Suprapubic skin (tissue), 4 donors: ENCODE measurements around the gene ADAMTS13. TPM values are rescaled to one million over a fixed set of nuclear protein-coding genes. Genes with fewer than 3 reads are reported as not detected.

Experiments used
- DNase-seq, 2 donors: peaks; one replicate each; pipeline ENCODE4 v3.0.0-alpha.2; 2019; ENCODE audit warnings: low spot score in 2 of 2
- H3K27ac ChIP-seq: fragments of 200-600 bp; sonication (generic); one replicate; pipeline ENCODE4 v1.5.1; 2019
- H3K27me3 ChIP-seq: fragments of 200-600 bp; sonication (generic); one replicate; pipeline ENCODE4 v1.5.1; 2019
- H3K36me3 ChIP-seq: fragments of 200-600 bp; sonication (generic); one replicate; pipeline ENCODE4 v1.5.1; 2019
- H3K4me1 ChIP-seq: fragments of 200-600 bp; sonication (generic); one replicate; pipeline ENCODE4 v1.5.1; 2019
- H3K4me3 ChIP-seq: fragments of 200-600 bp; sonication (generic); one replicate; pipeline ENCODE4 v1.5.1; 2019; ENCODE audit warnings: mild to moderate bottlenecking
- H3K9me3 ChIP-seq: fragments of 200-600 bp; sonication (generic); one replicate; pipeline ENCODE4 v1.5.1; 2019
- CTCF ChIP-seq, 2 donors: fragments of 200-600 bp in 1 of 2; fragments of 450-650 bp in 1 of 2; sonication (generic) in 1 of 2; IDR thresholded peaks; one replicate each; pipeline ENCODE4 v1.5.1; 2016 to 2019; ENCODE audit warnings: antibody characterized with exemption in 2 of 2, mild to moderate bottlenecking in 1 of 2, moderate library complexity in 1 of 2
- EP300 ChIP-seq: sonication (generic); formaldehyde crosslinking; IDR thresholded peaks from one replicate; pipeline ENCODE4 v1.6.1; 2017; ENCODE audit warnings: antibody characterized with exemption
- POLR2A ChIP-seq, 2 donors: fragments of 450-650 bp; IDR thresholded peaks; one replicate each; pipeline ENCODE4 v1.6.1; 2017; ENCODE audit warnings: antibody characterized with exemption in 2 of 2, mild to moderate bottlenecking in 2 of 2, moderate library complexity in 2 of 2
- POLR2AphosphoS5 ChIP-seq, 3 donors: sonication (generic); formaldehyde crosslinking; IDR thresholded peaks; one replicate each; pipeline ENCODE4 v1.6.1; 2017; ENCODE audit warnings: antibody characterized with exemption in 3 of 3
- WGBS: methylation state at CpG from one replicate; pipeline ENCODE4 v1.1.5; 2018; 5-methylcytosine and 5-hydroxymethylcytosine counted together
- total RNA-seq, 4 donors: library from RNA; depleted of rRNA; stranded (reverse); fragments of >200 nt; gene quantifications; one replicate each; pipeline ENCODE4 v1.1.0, GENCODE V29; 2016

The ADAMTS13 gene
- total RNA-seq, 4 donors from 2014 or later = 1.2 to 3.3 (median 1.6) TPM

GRCh38 chr9:133485531-133486260 lies 63.5 kb downstream of the ADAMTS13 start:
- Histone ChIP-seq H3K36me3 (no peaks in the 10 kb centered on the region), H3K4me3 (no peak overlapping the region), H3K27ac (no peak overlapping the region), H3K9me3 (no peaks in the 10 kb centered on the region), H3K4me1 (no peaks in the 10 kb centered on the region), H3K27me3 (peaks cover 17% of the 10 kb centered on the region)
- no peak for TF ChIP-seq POLR2AphosphoS5 (IDR thresholded peaks at IDR 0.05)
- TF ChIP-seq EP300 = no peak
- TF ChIP-seq CTCF (IDR thresholded peaks at IDR 0.05) = no peak
- no peak for TF ChIP-seq POLR2A (IDR thresholded peaks at IDR 0.05)
- DNase-seq = no peak
- WGBS = no CpG with 5 or more reads among the region's 25 CpGs

- TF ChIP-seq POLR2A (IDR thresholded peaks at IDR 0.05) (no peak), CTCF (IDR thresholded peaks at IDR 0.05) (no peak), EP300 (no peak), POLR2AphosphoS5 (IDR thresholded peaks at IDR 0.05) (no peak)
- Histone ChIP-seq H3K4me1 (peaks cover 4% of the 10 kb centered on the region), H3K36me3 (no peaks in the 10 kb centered on the region), H3K4me3 (no peak overlapping the region), H3K27me3 (peaks cover 14% of the 10 kb centered on the region), H3K27ac (no peak overlapping the region), H3K9me3 (no peaks in the 10 kb centered on the region)
- no peak for DNase-seq
- WGBS = 78% methylated on average over 3 of the region's 8 CpGs
These were observed 65.2 kb downstream of the ADAMTS13 start for GRCh38 chr9:133487331-133487725.

- WGBS = 88% methylated on average over 16 of the region's 18 CpGs
These were observed 66.6 kb downstream of the ADAMTS13 start for GRCh38 chr9:133488686-133489252.

GRCh38 chr9:133489253-133490190 lies 67.4 kb downstream of the ADAMTS13 start:
- H3K36me3 ChIP-seq = no peaks in the 10 kb centered on the region
- peaks cover 11% of the 10 kb centered on the region for H3K4me1 ChIP-seq
- peaks cover 20% of the 10 kb centered on the region for H3K27me3 ChIP-seq
- TF ChIP-seq CTCF (IDR thresholded peaks at IDR 0.05) (no peak), EP300 (no peak), POLR2A (IDR thresholded peaks at IDR 0.05) (no peak), POLR2AphosphoS5 (IDR thresholded peaks at IDR 0.05) (no peak)
- H3K9me3 ChIP-seq = no peaks in the 10 kb centered on the region
- no peak overlapping the region for H3K4me3 ChIP-seq
- 83% methylated on average over 17 of the region's 19 CpGs for WGBS
- no peak for DNase-seq
- H3K27ac ChIP-seq = no peak overlapping the region

More at GRCh38 chr9:133488686-133489252, 66.6 kb downstream of the ADAMTS13 start:
- Histone ChIP-seq H3K9me3 (no peaks in the 10 kb centered on the region), H3K27ac (no peak overlapping the region), H3K4me3 (no peak overlapping the region), H3K27me3 (peaks cover 14% of the 10 kb centered on the region), H3K4me1 (peaks cover 11% of the 10 kb centered on the region), H3K36me3 (no peaks in the 10 kb centered on the region)
- TF ChIP-seq EP300 (no peak), POLR2AphosphoS5 (IDR thresholded peaks at IDR 0.05) (no peak), CTCF (IDR thresholded peaks at IDR 0.05) (no peak), POLR2A (IDR thresholded peaks at IDR 0.05) (no peak)
- no peak for DNase-seq
